Fibroblast of skin of abdomen (primary cell): Measurements from ENCODE around the gene PGM1.
A peak's percentile ranks its signal among the peaks of the same experiment; 100 is the strongest.

Experiments used
- DNase-seq: peaks from one replicate; pipeline ENCODE4 v3.0.0-alpha.2; 2013

PGM1 gene

GRCh38 chr1:63669151-63669961 lies 76.1 kb downstream of the PGM1 start:
- no peak for DNase-seq

GRCh38 chr1:63670164-63670563 lies 77.0 kb downstream of the PGM1 start:
- DNase-seq, result no peak

- no peak for DNase-seq
Observed at GRCh38 chr1:63671514-63671913, 78.3 kb downstream of the PGM1 start.

- DNase-seq, result peak; percentile 77
Observed at GRCh38 chr1:63674238-63674864, 81.1 kb downstream of the PGM1 start.

- no peak for DNase-seq
Observed at GRCh38 chr1:63674865-63675419, 81.7 kb downstream of the PGM1 start.

GRCh38 chr1:63675420-63675931 lies 82.3 kb downstream of the PGM1 start:
- no peak for DNase-seq

GRCh38 chr1:63677497-63677896 lies 84.3 kb downstream of the PGM1 start:
- DNase-seq, result no peak

- DNase-seq, result no peak
Observed at GRCh38 chr1:63678200-63678599, 85.0 kb downstream of the PGM1 start.

GRCh38 chr1:63679076-63679475 lies 85.9 kb downstream of the PGM1 start:
- DNase-seq, result peak; percentile 35

GRCh38 chr1:63679589-63679988 lies 86.4 kb downstream of the PGM1 start:
- DNase-seq, result no peak

GRCh38 chr1:63682936-63683335 lies 89.7 kb downstream of the PGM1 start:
- DNase-seq, result no peak

GRCh38 chr1:63683759-63684158 lies 90.5 kb downstream of the PGM1 start:
- DNase-seq, result no peak

- no peak for DNase-seq
Observed at GRCh38 chr1:63686696-63687095, 93.5 kb downstream of the PGM1 start.

- DNase-seq, result peak; percentile 73
Observed at GRCh38 chr1:63688302-63688890, 95.2 kb downstream of the PGM1 start.

GRCh38 chr1:63690966-63691700 lies 97.9 kb downstream of the PGM1 start:
- DNase-seq, result peak; percentile 58

- DNase-seq, result peak; percentile 93
Observed at GRCh38 chr1:63691701-63692425, 98.7 kb downstream of the PGM1 start.

GRCh38 chr1:63693944-63694571 lies 100.8 kb downstream of the PGM1 start:
- DNase-seq, result peak; percentile 20

GRCh38 chr1:63698001-63698838 lies 105.0 kb downstream of the PGM1 start:
- DNase-seq, result no peak

GRCh38 chr1:63701187-63701586 lies 108.0 kb downstream of the PGM1 start:
- DNase-seq, result no peak

- DNase-seq, result no peak
Observed at GRCh38 chr1:63703701-63704107, 110.5 kb downstream of the PGM1 start.
